ENCODE data around the gene TRIM45.

The TRIM45 gene

GRCh38 chr1:117118137-117118536, 3.4 kb downstream of the TRIM45 start:
- no peak overlapping the region for H3K27ac ChIP-seq
- TF ChIP-seq CTCF (conservative IDR thresholded peaks at IDR 0.05): no peak

- TF ChIP-seq CTCF (conservative IDR thresholded peaks at IDR 0.05): no peak
- H3K27ac ChIP-seq: no peak overlapping the region
Measured at GRCh38 chr1:117117697-117118096, 3.9 kb downstream of the TRIM45 start.

GRCh38 chr1:117116784-117117130, 4.8 kb downstream of the TRIM45 start:
- H3K27ac ChIP-seq: no peak overlapping the region
- TF ChIP-seq CTCF (conservative IDR thresholded peaks at IDR 0.05): no peak

- H3K27ac ChIP-seq: no peak overlapping the region
Measured at GRCh38 chr1:117116090-117116783, 5.3 kb downstream of the TRIM45 start.

GRCh38 chr1:117114877-117115276, 6.7 kb downstream of the TRIM45 start:
- no peak for TF ChIP-seq CTCF (conservative IDR thresholded peaks at IDR 0.05)

More at GRCh38 chr1:117116090-117116783, 5.3 kb downstream of the TRIM45 start:
- TF ChIP-seq CTCF (conservative IDR thresholded peaks at IDR 0.05): no peak

GRCh38 chr1:117113199-117113598, 8.3 kb downstream of the TRIM45 start:
- no peak for TF ChIP-seq CTCF (conservative IDR thresholded peaks at IDR 0.05)
- no peak overlapping the region for H3K27ac ChIP-seq

More at GRCh38 chr1:117114877-117115276, 6.7 kb downstream of the TRIM45 start:
- H3K27ac ChIP-seq: no peak overlapping the region

- H3K27ac ChIP-seq: no peak overlapping the region
- TF ChIP-seq CTCF (conservative IDR thresholded peaks at IDR 0.05): no peak
Measured at GRCh38 chr1:117112047-117112717, 9.4 kb downstream of the TRIM45 start.
